CD4-positive, alpha-beta memory T cell (primary cell): ENCODE measurements around the gene CD2AP. TPM values are rescaled to one million over a fixed set of nuclear protein-coding genes. Genes with fewer than 3 reads are reported as not detected.

ENCODE experiments used
- CTCF ChIA-PET: fragments of 350-600 bp; sonication (Branson Sonifier 250); formaldehyde crosslinking; loops from one replicate; lab custom pipeline; 2021; ENCODE audit warnings: inconsistent platforms; ENCODE audit not compliant: partially characterized antibody; lab: Charles Lee
- POLR2A ChIA-PET: fragments of 350-600 bp; sonication (Branson Sonifier 250); formaldehyde crosslinking; loops from one replicate; lab custom pipeline; 2021; ENCODE audit not compliant: partially characterized antibody; lab: Charles Lee
- DNase-seq, 5 donors: peaks; one replicate each; pipeline versions ENCODE4 v3.0.0 to v3.0.0-alpha.2; 2020 to 2022; ENCODE audit warnings: mixed read lengths in 1 of 5
- H3K27ac ChIP-seq: one replicate; pipeline ENCODE4 v1.7.0; 2013; ENCODE audit warnings: low read depth, low read length
- H3K27me3 ChIP-seq: 2 replicates; pipeline ENCODE4 v1.7.0; 2013; ENCODE audit warnings: mild to moderate bottlenecking, low read length, moderate library complexity; ENCODE audit not compliant: insufficient read depth
- H3K36me3 ChIP-seq: 2 replicates; pipeline ENCODE4 v1.7.0; 2013; ENCODE audit warnings: mild to moderate bottlenecking, low read length, moderate library complexity; ENCODE audit not compliant: insufficient read depth
- H3K4me1 ChIP-seq: 2 replicates; pipeline ENCODE4 v1.7.0; 2013; ENCODE audit warnings: mild to moderate bottlenecking, low read length, moderate library complexity; ENCODE audit not compliant: insufficient read depth
- H3K4me3 ChIP-seq, 2 donors: one replicate each; pipeline ENCODE4 v1.7.0; 2013; ENCODE audit warnings: low read length in 2 of 2, mild to moderate bottlenecking in 1 of 2
- H3K9me3 ChIP-seq, 2 donors: one replicate each; pipeline ENCODE4 v1.7.0; 2013; ENCODE audit warnings: low read length in 2 of 2, control low read depth in 1 of 2; ENCODE audit not compliant: control insufficient read depth in 1 of 2
- H3K27ac Mint-ChIP-seq, 7 donors: one replicate each; pipeline ENCODE4 v1.8.0; 2020 to 2021; ENCODE audit warnings: mixed read lengths in 7 of 7, mild to moderate bottlenecking in 6 of 7, inconsistent platforms in 3 of 7, moderate library complexity in 3 of 7
- H3K27me3 Mint-ChIP-seq, 2 donors: one replicate each; pipeline ENCODE4 v1.8.0; 2020 to 2021; ENCODE audit warnings: mixed read lengths in 2 of 2
- H3K36me3 Mint-ChIP-seq, 2 donors: one replicate each; pipeline ENCODE4 v1.8.0; 2020 to 2021; ENCODE audit warnings: mixed read lengths in 2 of 2, inconsistent platforms in 1 of 2, mild to moderate bottlenecking in 1 of 2
- H3K4me1 Mint-ChIP-seq, 4 donors: one replicate each; pipeline ENCODE4 v1.8.0; 2020 to 2021; ENCODE audit warnings: mixed read lengths in 4 of 4, mild to moderate bottlenecking in 1 of 4
- H3K4me3 Mint-ChIP-seq, 8 donors: one replicate each; pipeline ENCODE4 v1.8.0; 2020 to 2021; ENCODE audit warnings: mixed read lengths in 8 of 8, mild to moderate bottlenecking in 7 of 8, moderate library complexity in 6 of 8, inconsistent platforms in 3 of 8
- H3K9me3 Mint-ChIP-seq, 8 donors: one replicate each; pipeline ENCODE4 v1.8.0; 2020 to 2021; ENCODE audit warnings: mixed read lengths in 8 of 8, mild to moderate bottlenecking in 5 of 8, inconsistent platforms in 3 of 8, moderate library complexity in 1 of 8
- intact Hi-C: fragments of 100-400 bp; cut with micrococcal nuclease; formaldehyde crosslinking; loops from one replicate; pipeline ENCODE4 v1.15.1; 2023
- polyA plus RNA-seq, 2 donors: library from polyadenylated mRNA; unstranded; fragments of 300-500 nt; fragmentation: Illumina TruSeq; gene quantifications; one replicate each; pipeline ENCODE4 v1.2.3, GENCODE V29; 2021
- total RNA-seq, 2 experiments: library from RNA; stranded (reverse); gene quantifications; one replicate each; pipeline ENCODE4 v1.2.3, GENCODE V29; 2021

CD2AP gene
- total and polyA plus RNA-seq, 4 experiments from 2014 or later: 3.5 to 25.8 (median 17.1) TPM

GRCh38 chr6:47581591-47581990 is 104.0 kb downstream of the CD2AP start:
- H3K27me3 Mint-ChIP-seq: no peaks in the 10 kb centered on the region
- H3K4me1 Mint-ChIP-seq: peaks cover 0 to 2% (median 0%) of the 10 kb centered on the region in 4 donors
- ChIA-PET POLR2A (no interaction called here), CTCF (no interaction called here)
- no peak for DNase-seq
- Histone ChIP-seq H3K27ac (no peak overlapping the region), H3K27me3 (no peaks in the 10 kb centered on the region), H3K4me3 (no peak overlapping the region), H3K36me3 (peaks cover 8% of the 10 kb centered on the region), H3K9me3 (no peaks in the 10 kb centered on the region), H3K4me1 (no peaks in the 10 kb centered on the region)
- H3K4me3 Mint-ChIP-seq: no peak overlapping the region
- H3K9me3 Mint-ChIP-seq: no peaks in the 10 kb centered on the region
- peaks cover 51 to 54% of the 10 kb centered on the region in 2 donors for H3K36me3 Mint-ChIP-seq
- no peak overlapping the region for H3K27ac Mint-ChIP-seq
- intact Hi-C loops: no loop called here

DNA sequence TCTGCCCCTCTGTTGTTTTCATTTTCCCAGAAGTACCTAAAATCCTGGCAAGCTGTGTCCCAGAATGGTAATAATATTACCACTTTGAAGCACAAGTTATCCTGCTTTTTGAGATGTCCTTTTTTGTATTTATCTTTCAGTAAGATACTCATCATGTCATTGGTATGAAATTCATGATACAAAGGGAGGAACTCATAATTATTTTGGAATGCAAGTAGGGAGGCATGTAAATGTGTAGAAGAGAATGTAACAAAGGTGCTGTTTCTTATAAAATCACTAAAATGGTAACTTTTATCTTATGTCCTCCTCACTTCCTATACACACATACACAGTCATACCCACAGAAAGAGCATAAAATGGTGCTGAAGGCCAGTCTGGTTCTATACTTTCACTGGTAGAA is 109.9 kb downstream of the CD2AP start:
- POLR2A ChIA-PET: no interaction called here
- H3K4me1 ChIP-seq: no peaks in the 10 kb centered on the region
- H3K9me3 ChIP-seq: no peaks in the 10 kb centered on the region
- Mint-ChIP-seq H3K4me1 (peaks cover 0 to 3% (median 1%) of the 10 kb centered on the region in 4 donors), H3K27ac (no peak overlapping the region), H3K27me3 (no peaks in the 10 kb centered on the region), H3K36me3 (peaks cover 68 to 72% of the 10 kb centered on the region in 2 donors), H3K4me3 (no peak overlapping the region), H3K9me3 (no peaks in the 10 kb centered on the region)
- intact Hi-C loops: no loop called here
- DNase-seq: no peak
- no peak overlapping the region for H3K27ac ChIP-seq
- CTCF ChIA-PET: interaction anchor here (1.3 kb wide), 1 partner anchor 10 kb away, joined by 3 read pairs; no protein-coding TSS in a partner anchor
- H3K4me3 ChIP-seq: no peak overlapping the region
- H3K27me3 ChIP-seq: no peaks in the 10 kb centered on the region
- H3K36me3 ChIP-seq: no peaks in the 10 kb centered on the region

- POLR2A ChIA-PET: no interaction called here
- peaks cover 58 to 61% of the 10 kb centered on the region in 2 donors for H3K36me3 Mint-ChIP-seq
Observed at GRCh38 chr6:47592131-47592840, 114.7 kb downstream of the CD2AP start.

DNA sequence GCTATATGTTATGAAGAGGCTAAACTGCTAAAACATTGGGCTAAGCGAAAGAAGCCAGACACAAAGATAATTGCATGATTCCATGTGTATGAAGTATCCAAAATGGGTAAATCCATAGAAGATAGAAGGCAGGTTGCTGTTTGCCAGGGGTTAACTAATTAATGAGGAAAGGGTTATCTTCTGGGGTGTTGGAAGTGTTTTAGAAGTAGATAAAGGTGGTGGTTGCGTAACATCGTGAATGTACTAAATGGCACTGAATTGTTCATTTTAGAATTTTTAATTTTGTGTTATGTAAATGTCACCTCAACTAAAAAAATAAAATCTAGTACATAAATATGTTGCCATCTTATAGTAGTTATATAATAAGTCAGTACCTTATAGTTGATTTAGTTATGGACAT is 116.4 kb downstream of the CD2AP start:
- Histone ChIP-seq H3K27ac (no peak overlapping the region), H3K36me3 (peaks cover 13% of the 10 kb centered on the region), H3K27me3 (no peaks in the 10 kb centered on the region), H3K4me3 (no peak overlapping the region), H3K9me3 (no peaks in the 10 kb centered on the region), H3K4me1 (no peaks in the 10 kb centered on the region)
- no peak overlapping the region for H3K4me3 Mint-ChIP-seq
- ChIA-PET CTCF (interaction anchor here (1.8 to 2.0 kb wide), 2 partner anchors 38 to 180 kb away, joined by 8 to 9 read pairs; no protein-coding TSS in a partner anchor), POLR2A (interaction anchor here (1.4 kb wide), 1 partner anchor 116 kb away, joined by 4 read pairs; the partner anchor contains the start of gene CD2AP)
- no peaks in the 10 kb centered on the region for H3K27me3 Mint-ChIP-seq
- no peak overlapping the region for H3K27ac Mint-ChIP-seq
- intact Hi-C loops: no loop called here
- peaks cover 0 to 7% (median 5%) of the 10 kb centered on the region in 4 donors for H3K4me1 Mint-ChIP-seq
- no peaks in the 10 kb centered on the region for H3K9me3 Mint-ChIP-seq
- peaks cover 57 to 59% of the 10 kb centered on the region in 2 donors for H3K36me3 Mint-ChIP-seq
- DNase-seq: no peak

More at GRCh38 chr6:47592131-47592840, 114.7 kb downstream of the CD2AP start:
- H3K4me3 ChIP-seq: no peak overlapping the region
- intact Hi-C loops: no loop called here
- no peak for DNase-seq
- no peaks in the 10 kb centered on the region for H3K27me3 ChIP-seq
- Mint-ChIP-seq H3K4me3 (no peak overlapping the region), H3K4me1 (peaks cover 0 to 5% (median 1%) of the 10 kb centered on the region in 4 donors), H3K9me3 (no peaks in the 10 kb centered on the region), H3K27me3 (no peaks in the 10 kb centered on the region), H3K27ac (peak overlapping the region in 4 of 7 donors; percentile 3 to 42 (median 20))
- no peaks in the 10 kb centered on the region for H3K4me1 ChIP-seq
- CTCF ChIA-PET: interaction anchor here (1.0 kb wide), 1 partner anchor 39 kb away, joined by 5 read pairs; no protein-coding TSS in a partner anchor
- peaks cover 13% of the 10 kb centered on the region for H3K36me3 ChIP-seq
- no peaks in the 10 kb centered on the region for H3K9me3 ChIP-seq
- H3K27ac ChIP-seq: no peak overlapping the region

DNA sequence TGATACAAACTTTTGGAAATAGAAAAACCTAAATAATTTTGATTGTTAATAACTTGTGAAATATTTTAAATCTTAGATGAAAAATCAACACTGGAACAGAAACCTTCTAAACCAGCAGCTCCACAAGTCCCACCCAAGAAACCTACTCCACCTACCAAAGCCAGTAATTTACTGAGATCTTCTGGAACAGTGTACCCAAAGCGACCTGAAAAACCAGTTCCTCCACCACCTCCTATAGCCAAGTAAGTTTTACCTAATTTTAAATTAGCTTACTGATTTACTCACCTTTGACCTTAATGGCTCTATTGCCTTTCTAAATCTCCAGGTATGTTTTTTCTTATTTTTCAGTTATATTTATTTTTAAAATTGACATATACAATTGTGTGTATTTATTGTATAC is 118.2 kb downstream of the CD2AP start:
- Histone ChIP-seq H3K9me3 (no peaks in the 10 kb centered on the region), H3K36me3 (peaks cover 13% of the 10 kb centered on the region), H3K4me3 (no peak overlapping the region), H3K27me3 (no peaks in the 10 kb centered on the region), H3K27ac (no peak overlapping the region), H3K4me1 (no peaks in the 10 kb centered on the region)
- Mint-ChIP-seq H3K27me3 (no peaks in the 10 kb centered on the region), H3K4me3 (no peak overlapping the region), H3K27ac (no peak overlapping the region), H3K4me1 (peaks cover 0 to 6% (median 4%) of the 10 kb centered on the region in 4 donors), H3K9me3 (no peaks in the 10 kb centered on the region), H3K36me3 (peaks cover 56 to 58% of the 10 kb centered on the region in 2 donors)
- intact Hi-C loops: no loop called here
- DNase-seq: no peak
- ChIA-PET CTCF (interaction anchor here (1.8 to 2.0 kb wide), 2 partner anchors 36 to 181 kb away, joined by 8 to 9 read pairs; no protein-coding TSS in a partner anchor), POLR2A (no interaction called here)

- Histone ChIP-seq H3K4me1 (no peaks in the 10 kb centered on the region), H3K9me3 (no peaks in the 10 kb centered on the region), H3K4me3 (no peak overlapping the region), H3K27ac (no peak overlapping the region), H3K27me3 (no peaks in the 10 kb centered on the region), H3K36me3 (peaks cover 13% of the 10 kb centered on the region)
- Mint-ChIP-seq H3K4me3 (no peak overlapping the region), H3K9me3 (no peaks in the 10 kb centered on the region), H3K4me1 (peaks cover 0 to 6% (median 3%) of the 10 kb centered on the region in 4 donors), H3K27ac (no peak overlapping the region), H3K36me3 (peaks cover 43 to 48% of the 10 kb centered on the region in 2 donors), H3K27me3 (no peaks in the 10 kb centered on the region)
- CTCF ChIA-PET: no interaction called here
- DNase-seq: peak in 1 of 5 donors; percentile 14
- intact Hi-C loops: no loop called here
- POLR2A ChIA-PET: no interaction called here
Observed at GRCh38 chr6:47598367-47598766, 120.8 kb downstream of the CD2AP start.

DNA sequence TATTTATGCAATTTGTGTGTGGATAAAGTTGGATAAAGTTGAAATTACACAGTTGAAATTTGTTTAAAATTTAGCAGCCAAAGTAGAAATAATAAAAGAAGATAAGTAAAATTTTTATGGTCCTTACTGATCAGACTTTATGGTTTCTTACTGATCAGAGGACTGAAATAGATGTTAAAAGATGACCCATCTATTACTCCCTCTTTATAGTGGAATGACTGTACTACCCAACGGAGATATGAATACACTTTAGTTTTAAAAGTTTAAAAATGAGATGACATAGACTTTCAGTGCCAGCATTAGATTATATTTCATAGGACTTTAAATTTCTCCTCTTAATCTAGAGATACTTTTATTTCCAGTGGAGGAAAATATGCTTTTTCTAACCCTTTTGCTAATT is 121.9 kb downstream of the CD2AP start:
- DNase-seq: no peak
- no peak overlapping the region for H3K4me3 Mint-ChIP-seq
- H3K27me3 ChIP-seq: no peaks in the 10 kb centered on the region
- H3K4me1 ChIP-seq: no peaks in the 10 kb centered on the region
- CTCF ChIA-PET: interaction anchor here (1.6 kb wide), 1 partner anchor 185 kb away, joined by 4 read pairs; no protein-coding TSS in a partner anchor
- POLR2A ChIA-PET: no interaction called here
- peaks cover 37 to 44% of the 10 kb centered on the region in 2 donors for H3K36me3 Mint-ChIP-seq
- no peaks in the 10 kb centered on the region for H3K9me3 ChIP-seq
- H3K27ac Mint-ChIP-seq: no peak overlapping the region
- peaks cover 13% of the 10 kb centered on the region for H3K36me3 ChIP-seq
- H3K4me1 Mint-ChIP-seq: peaks cover 0 to 6% (median 3%) of the 10 kb centered on the region in 4 donors
- no peaks in the 10 kb centered on the region for H3K27me3 Mint-ChIP-seq
- no peaks in the 10 kb centered on the region for H3K9me3 Mint-ChIP-seq
- H3K4me3 ChIP-seq: no peak overlapping the region
- H3K27ac ChIP-seq: no peak overlapping the region
- intact Hi-C loops: loop anchor here (1.0 kb wide), 1 partner anchor 185 kb away; no protein-coding TSS in a partner anchor
